Keratinocyte (primary cell): Measurements from ENCODE around the gene CD99L2. TPM values are rescaled to one million over a fixed set of nuclear protein-coding genes. Genes with fewer than 3 reads are reported as not detected.
"Not testable (repeated sequence)": the region's sequence is repeated elsewhere in the genome, so short reads cannot be mapped to it uniquely, and the experiment has no call there.

ENCODE experiments used
- DNase-seq: peaks from one replicate; pipeline ENCODE4 v3.0.0-alpha.2; 2011; ENCODE audit warnings: low read depth, missing footprints, low spot score
- FAIRE-seq: peaks from 2 replicates; lab custom pipeline; 2011; peaks lifted over from hg19 to GRCh38; lab: Jason Lieb, UNC
- H2AFZ ChIP-seq: 2 replicates; pipeline ENCODE4 v1.6.0; 2012; ENCODE audit warnings: low read length, control low read depth, inconsistent platforms; ENCODE audit not compliant: control insufficient read depth
- H3K27ac ChIP-seq: 2 replicates; pipeline ENCODE4 v1.5.1; 2011; ENCODE audit warnings: low read length; ENCODE audit not compliant: control insufficient read depth, insufficient read depth
- H3K27me3 ChIP-seq: 3 replicates; pipeline ENCODE4 v1.6.0; 2011; ENCODE audit warnings: low read length; ENCODE audit not compliant: control insufficient read depth, insufficient read depth; ENCODE audit errors: extremely low read depth
- H3K36me3 ChIP-seq, 2 experiments: 2 replicates in 1 of 2; 3 replicates in 1 of 2; pipeline ENCODE4 v1.5.1; 2011; ENCODE audit warnings: low read length in 2 of 2, mild to moderate bottlenecking in 1 of 2; ENCODE audit not compliant: control insufficient read depth in 2 of 2, insufficient read depth in 2 of 2; ENCODE audit errors: extremely low read depth in 1 of 2
- H3K4me1 ChIP-seq: 3 replicates; pipeline ENCODE4 v1.5.1; 2011; ENCODE audit warnings: low read length; ENCODE audit not compliant: control insufficient read depth, insufficient read depth; ENCODE audit errors: extremely low read depth
- H3K4me2 ChIP-seq: 3 replicates; pipeline ENCODE4 v1.6.0; 2011; ENCODE audit warnings: low read depth, low read length; ENCODE audit not compliant: control insufficient read depth, insufficient read depth; ENCODE audit errors: extremely low read depth
- H3K4me3 ChIP-seq, 3 experiments: fragments of 200-600 bp in 1 of 3; sonication (generic) in 1 of 3; 2 replicates in 2 of 3; 3 replicates in 1 of 3; pipeline ENCODE4 v1.5.1; 2011 to 2016; ENCODE audit warnings: low read length in 3 of 3, mild to moderate bottlenecking in 3 of 3, control low read depth in 2 of 3, inconsistent platforms in 1 of 3, low read depth in 1 of 3, mixed read lengths in 1 of 3, mixed run types in 1 of 3, moderate library complexity in 1 of 3; ENCODE audit not compliant: control insufficient read depth in 2 of 3, insufficient read depth in 2 of 3; ENCODE audit errors: extremely low read depth in 1 of 3
- H3K79me2 ChIP-seq: 2 replicates; pipeline ENCODE4 v1.6.0; 2012; ENCODE audit warnings: low read length; ENCODE audit not compliant: control insufficient read depth, insufficient read depth
- H3K9ac ChIP-seq: 3 replicates; pipeline ENCODE4 v1.6.0; 2011; ENCODE audit warnings: low read length; ENCODE audit not compliant: control insufficient read depth, insufficient read depth; ENCODE audit errors: extremely low read depth
- H3K9me1 ChIP-seq: 3 replicates; pipeline ENCODE4 v1.6.0; 2011; ENCODE audit warnings: low read length; ENCODE audit not compliant: control insufficient read depth, insufficient read depth; ENCODE audit errors: extremely low read depth
- H3K9me3 ChIP-seq: 2 replicates; pipeline ENCODE4 v1.5.1; 2012; ENCODE audit warnings: low read depth, low read length; ENCODE audit not compliant: control insufficient read depth
- H4K20me1 ChIP-seq: 3 replicates; pipeline ENCODE4 v1.6.0; 2011; ENCODE audit warnings: low read length; ENCODE audit not compliant: control insufficient read depth, insufficient read depth; ENCODE audit errors: extremely low read depth
- CTCF ChIP-seq, 3 experiments: IDR thresholded peaks in 1 of 3; conservative IDR thresholded peaks in 1 of 3; optimal IDR thresholded peaks in 1 of 3; 2 replicates in 2 of 3; 3 replicates in 1 of 3; pipeline versions ENCODE3 to v1.5.1; 2011; ENCODE audit warnings: low read length in 3 of 3, mild to moderate bottlenecking in 3 of 3, moderate library complexity in 2 of 3, control low read depth in 1 of 3, inconsistent platforms in 1 of 3; ENCODE audit not compliant: insufficient read depth in 2 of 3; ENCODE audit errors: extremely low read depth in 1 of 3
- EZH2 ChIP-seq: IDR thresholded peaks from one replicate; pipeline ENCODE4 v1.6.1; 2012; ENCODE audit warnings: inconsistent platforms, mild to moderate bottlenecking, low read length, moderate library complexity
- dilution Hi-C: fragments of 300-500 bp; cut with MboI; formaldehyde crosslinking; loops from one replicate; pipeline ENCODE4 v1.7.0; 2020; ENCODE audit warnings: low sequenced_read_pairs; ENCODE audit not compliant: extremely low pct_ligation_motif_present
- polyA plus RNA-seq, 5 experiments: library from polyadenylated mRNA; depleted of rRNA in 3 of 5; stranded (reverse) in 3 of 5; stranded (forward) in 1 of 5; unstranded in 1 of 5; fragments of >200 nt; gene quantifications; 1 replicate in 1 of 5; 2 replicates in 3 of 5; 3 replicates in 1 of 5; pipeline versions ENCODE4 v1.2.1 to v1.2.3, GENCODE V29; 2011 to 2012; ENCODE audit warnings: missing spikeins in 2 of 5, low read depth in 1 of 5, low replicate concordance in 1 of 5

The CD99L2 gene
- polyA plus RNA-seq, 1 donor (not counting 4 experiments of a cell fraction or from before 2014, with no cell fraction given), result 14.4 TPM

DNA sequence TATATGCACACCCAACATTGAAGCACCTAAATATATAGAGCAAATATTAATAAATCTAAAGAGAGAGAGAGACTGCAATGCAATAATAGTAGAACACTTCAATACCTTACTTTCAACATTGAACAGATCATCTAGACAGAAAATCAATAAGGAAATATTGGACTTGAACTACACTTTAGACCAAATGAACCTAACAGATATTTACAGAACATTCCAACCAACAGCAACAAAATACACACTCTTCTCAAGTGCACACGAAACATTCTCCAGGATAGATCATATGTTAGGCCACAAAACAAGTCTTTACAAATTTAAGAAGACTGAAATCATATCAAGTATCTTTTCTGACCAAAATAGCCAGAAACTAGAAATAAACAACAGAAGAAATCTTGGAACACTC lies 66.6 kb downstream of the CD99L2 start:
- DNase-seq, result no peak
- no peaks in the 10 kb centered on the region for H3K4me1 ChIP-seq
- H3K4me2 ChIP-seq, result no peak overlapping the region
- TF ChIP-seq CTCF (optimal IDR thresholded peaks at IDR 0.05 in 1 of 3, IDR thresholded peaks at IDR 0.05 in 1 of 3, conservative IDR thresholded peaks at IDR 0.05 in 1 of 3; ENCODE audit: extremely low read depth in 1 of 3, insufficient read depth in 2 of 3, low read length in 3 of 3), result no peak
- no peak for TF ChIP-seq EZH2
- H3K9ac ChIP-seq, result no peak overlapping the region
- no peaks in the 10 kb centered on the region for H4K20me1 ChIP-seq
- no peaks in the 10 kb centered on the region for H3K9me1 ChIP-seq
- dilution Hi-C loops, result no loop called here
- H2AFZ ChIP-seq, result no peak overlapping the region
- no peaks in the 10 kb centered on the region for H3K27me3 ChIP-seq
- no peak overlapping the region for H3K4me3 ChIP-seq
- peaks cover 0 to 3% of the 10 kb centered on the region in 2 experiments for H3K36me3 ChIP-seq
- no peaks in the 10 kb centered on the region for H3K79me2 ChIP-seq
- H3K27ac ChIP-seq, result no peak overlapping the region
- H3K9me3 ChIP-seq, result no peaks in the 10 kb centered on the region
- no peak for FAIRE-seq

- no peak for FAIRE-seq
- Histone ChIP-seq H3K4me1 (no peaks in the 10 kb centered on the region), H3K27me3 (no peaks in the 10 kb centered on the region), H3K79me2 (no peaks in the 10 kb centered on the region), H3K9me3 (no peaks in the 10 kb centered on the region), H3K27ac (no peak overlapping the region), H3K9ac (no peak overlapping the region), H3K4me2 (no peak overlapping the region), H3K4me3 (no peak overlapping the region), H2AFZ (no peak overlapping the region), H3K36me3 (peaks cover 0 to 3% of the 10 kb centered on the region in 2 experiments), H3K9me1 (no peaks in the 10 kb centered on the region), H4K20me1 (no peaks in the 10 kb centered on the region)
- dilution Hi-C loops, result no loop called here
- DNase-seq, result no peak
- TF ChIP-seq CTCF (optimal IDR thresholded peaks at IDR 0.05 in 1 of 3, IDR thresholded peaks at IDR 0.05 in 1 of 3, conservative IDR thresholded peaks at IDR 0.05 in 1 of 3; ENCODE audit: extremely low read depth in 1 of 3, insufficient read depth in 2 of 3, low read length in 3 of 3) (no peak), EZH2 (no peak)
Observed at GRCh38 chrX:150828785-150829184, 69.7 kb downstream of the CD99L2 start.

DNA sequence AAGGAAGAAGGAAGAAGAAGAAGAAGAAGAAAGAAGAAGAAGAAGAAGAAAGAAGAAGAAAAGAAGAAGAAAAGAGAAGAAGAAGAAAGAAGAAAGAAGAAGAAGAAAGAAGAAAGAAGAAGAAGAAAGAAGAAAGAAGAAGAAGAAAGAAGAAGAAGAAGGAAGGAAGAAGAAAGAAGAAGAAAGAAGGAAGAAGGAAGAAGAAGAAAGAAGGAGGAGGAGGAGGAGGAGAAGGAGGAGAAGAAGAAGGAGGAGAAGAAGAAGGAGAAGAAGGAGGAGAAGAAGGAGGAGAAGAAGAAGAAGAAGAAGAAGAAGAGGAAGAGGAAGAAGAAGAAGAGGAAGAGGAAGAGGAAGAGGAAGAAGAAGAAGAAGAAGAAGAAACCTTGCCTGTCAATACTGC lies 74.1 kb downstream of the CD99L2 start:
- H3K79me2 ChIP-seq, H2AFZ ChIP-seq, FAIRE-seq, H3K9me3 ChIP-seq, H3K4me3 ChIP-seq, DNase-seq, H3K36me3 ChIP-seq, H3K4me1 ChIP-seq, dilution Hi-C loops, H3K9ac ChIP-seq, H3K27ac ChIP-seq, H3K4me2 ChIP-seq, H4K20me1 ChIP-seq, H3K9me1 ChIP-seq, H3K27me3 ChIP-seq: not testable (repeated sequence)

GRCh38 chrX:150823826-150824225 lies 74.6 kb downstream of the CD99L2 start:
- not testable (repeated sequence) for H3K36me3 ChIP-seq

More at GRCh38 chrX:150823826-150824225, 74.6 kb downstream of the CD99L2 start:
- H3K4me2 ChIP-seq, DNase-seq, H2AFZ ChIP-seq, H4K20me1 ChIP-seq, FAIRE-seq, H3K9me1 ChIP-seq, H3K27me3 ChIP-seq, H3K27ac ChIP-seq, H3K4me3 ChIP-seq, H3K79me2 ChIP-seq, H3K9me3 ChIP-seq, H3K9ac ChIP-seq, dilution Hi-C loops, H3K4me1 ChIP-seq: not testable (repeated sequence)
